WTC11 (cell line): ENCODE measurements around the gene INHBB.

Experiments
- JUN ChIP-seq: sonication (generic); formaldehyde crosslinking; IDR thresholded peaks from 2 replicates; pipeline ENCODE4 v1.8.0; 2023; ENCODE audit warnings: mild to moderate bottlenecking, missing genetic modification reagents
- NFYB ChIP-seq: sonication (generic); formaldehyde crosslinking; conservative IDR thresholded peaks from 2 replicates; pipeline ENCODE4 v1.8.0; 2022; ENCODE audit warnings: low read depth, missing genetic modification reagents
- NR2C2 ChIP-seq: sonication (generic); formaldehyde crosslinking; IDR thresholded peaks from 2 replicates; pipeline ENCODE4 v1.8.0; 2022; ENCODE audit warnings: mild to moderate bottlenecking, missing genetic modification reagents
- SP1 ChIP-seq: sonication (generic); formaldehyde crosslinking; conservative IDR thresholded peaks from 2 replicates; pipeline ENCODE4 v1.8.1; 2022; ENCODE audit warnings: missing genetic modification reagents
- ZNF416 ChIP-seq: fragments of 250-450 bp; sonication (Bioruptor Pico); IDR thresholded peaks from 2 replicates; pipeline ENCODE4 v1.9.0; 2021; ENCODE audit warnings: mild to moderate bottlenecking, inconsistent platforms
- TF ChIP-seq, protein P1 (sequence below): sonication (generic); formaldehyde crosslinking; conservative IDR thresholded peaks from 2 replicates; pipeline ENCODE4 v1.8.1; 2022; ENCODE audit warnings: mild to moderate bottlenecking, missing genetic modification reagents
- TF ChIP-seq, protein P2 (sequence below): fragments of 200-600 bp; IDR thresholded peaks from 2 replicates; pipeline ENCODE4 v1.8.0; 2022; ENCODE audit warnings: antibody characterized with exemption
- TF ChIP-seq, protein P3 (sequence below): sonication (generic); formaldehyde crosslinking; IDR thresholded peaks from 2 replicates; pipeline ENCODE4 v1.8.1; 2022; ENCODE audit warnings: mild to moderate bottlenecking, moderate library complexity, missing genetic modification reagents
- TF ChIP-seq, protein P4 (sequence below): sonication (generic); formaldehyde crosslinking; IDR thresholded peaks from 2 replicates; pipeline ENCODE4 v1.8.0; 2022; ENCODE audit warnings: mild to moderate bottlenecking, missing genetic modification reagents

DNA sequence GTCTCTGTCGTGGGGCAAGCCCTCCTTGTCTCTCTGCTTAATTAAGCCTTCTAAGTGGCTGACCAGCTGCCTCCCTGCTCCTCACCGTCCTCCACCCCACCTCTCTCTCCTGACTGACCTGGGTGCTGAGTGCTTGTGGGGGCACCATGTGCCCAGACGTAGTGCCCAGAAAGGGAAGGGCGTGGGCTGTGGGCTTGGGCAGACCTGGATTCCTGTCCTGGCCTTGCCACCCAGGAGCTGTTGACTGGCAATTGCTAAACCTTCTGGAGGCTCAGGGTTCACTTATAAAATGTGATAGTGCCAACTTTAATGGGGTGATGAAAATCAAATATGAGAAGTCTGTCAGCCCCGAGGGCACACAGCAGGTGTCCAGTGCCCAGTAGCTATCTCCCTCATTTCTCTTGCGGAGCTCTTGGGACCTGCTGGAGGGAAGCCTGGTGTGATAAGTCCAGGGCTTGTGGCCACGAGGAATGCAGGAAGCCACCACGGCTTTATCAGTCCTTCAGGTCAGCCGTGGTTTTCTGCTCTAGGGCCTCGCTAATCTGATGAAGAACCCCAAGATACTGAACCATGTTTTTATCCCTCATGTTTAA lies 22.0 kb upstream of the INHBB start:
- TF ChIP-seq, protein P1, sequence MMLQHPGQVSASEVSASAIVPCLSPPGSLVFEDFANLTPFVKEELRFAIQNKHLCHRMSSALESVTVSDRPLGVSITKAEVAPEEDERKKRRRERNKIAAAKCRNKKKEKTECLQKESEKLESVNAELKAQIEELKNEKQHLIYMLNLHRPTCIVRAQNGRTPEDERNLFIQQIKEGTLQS (CRISPR knock-in tag), result no peak
- TF ChIP-seq, protein P2, sequence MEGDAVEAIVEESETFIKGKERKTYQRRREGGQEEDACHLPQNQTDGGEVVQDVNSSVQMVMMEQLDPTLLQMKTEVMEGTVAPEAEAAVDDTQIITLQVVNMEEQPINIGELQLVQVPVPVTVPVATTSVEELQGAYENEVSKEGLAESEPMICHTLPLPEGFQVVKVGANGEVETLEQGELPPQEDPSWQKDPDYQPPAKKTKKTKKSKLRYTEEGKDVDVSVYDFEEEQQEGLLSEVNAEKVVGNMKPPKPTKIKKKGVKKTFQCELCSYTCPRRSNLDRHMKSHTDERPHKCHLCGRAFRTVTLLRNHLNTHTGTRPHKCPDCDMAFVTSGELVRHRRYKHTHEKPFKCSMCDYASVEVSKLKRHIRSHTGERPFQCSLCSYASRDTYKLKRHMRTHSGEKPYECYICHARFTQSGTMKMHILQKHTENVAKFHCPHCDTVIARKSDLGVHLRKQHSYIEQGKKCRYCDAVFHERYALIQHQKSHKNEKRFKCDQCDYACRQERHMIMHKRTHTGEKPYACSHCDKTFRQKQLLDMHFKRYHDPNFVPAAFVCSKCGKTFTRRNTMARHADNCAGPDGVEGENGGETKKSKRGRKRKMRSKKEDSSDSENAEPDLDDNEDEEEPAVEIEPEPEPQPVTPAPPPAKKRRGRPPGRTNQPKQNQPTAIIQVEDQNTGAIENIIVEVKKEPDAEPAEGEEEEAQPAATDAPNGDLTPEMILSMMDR, result no peak
- no peak for TF ChIP-seq JUN (CRISPR knock-in tag)
- TF ChIP-seq ZNF416 (CRISPR knock-in tag), result no peak
- no peak for TF ChIP-seq NFYB (CRISPR knock-in tag)
- no peak for TF ChIP-seq NR2C2 (CRISPR knock-in tag)
- TF ChIP-seq, protein P3, sequence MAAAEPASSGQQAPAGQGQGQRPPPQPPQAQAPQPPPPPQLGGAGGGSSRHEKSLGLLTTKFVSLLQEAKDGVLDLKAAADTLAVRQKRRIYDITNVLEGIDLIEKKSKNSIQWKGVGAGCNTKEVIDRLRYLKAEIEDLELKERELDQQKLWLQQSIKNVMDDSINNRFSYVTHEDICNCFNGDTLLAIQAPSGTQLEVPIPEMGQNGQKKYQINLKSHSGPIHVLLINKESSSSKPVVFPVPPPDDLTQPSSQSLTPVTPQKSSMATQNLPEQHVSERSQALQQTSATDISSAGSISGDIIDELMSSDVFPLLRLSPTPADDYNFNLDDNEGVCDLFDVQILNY (CRISPR knock-in tag), result no peak
- TF ChIP-seq, protein P4, sequence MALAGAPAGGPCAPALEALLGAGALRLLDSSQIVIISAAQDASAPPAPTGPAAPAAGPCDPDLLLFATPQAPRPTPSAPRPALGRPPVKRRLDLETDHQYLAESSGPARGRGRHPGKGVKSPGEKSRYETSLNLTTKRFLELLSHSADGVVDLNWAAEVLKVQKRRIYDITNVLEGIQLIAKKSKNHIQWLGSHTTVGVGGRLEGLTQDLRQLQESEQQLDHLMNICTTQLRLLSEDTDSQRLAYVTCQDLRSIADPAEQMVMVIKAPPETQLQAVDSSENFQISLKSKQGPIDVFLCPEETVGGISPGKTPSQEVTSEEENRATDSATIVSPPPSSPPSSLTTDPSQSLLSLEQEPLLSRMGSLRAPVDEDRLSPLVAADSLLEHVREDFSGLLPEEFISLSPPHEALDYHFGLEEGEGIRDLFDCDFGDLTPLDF (CRISPR knock-in tag), result no peak
- TF ChIP-seq SP1 (CRISPR knock-in tag), result no peak
